H1 (cell line): ENCODE measurements around the gene CACNA1C. TPM values are rescaled to one million over a fixed set of nuclear protein-coding genes. Genes with fewer than 3 reads are reported as not detected.

Experiments
- ASH2L ChIP-seq: fragments of 200-600, 300-600 bp; sonication (generic); IDR thresholded peaks from one replicate; pipeline ENCODE4 v1.7.1; 2017; ENCODE audit warnings: low read length
- CREB1 ChIP-seq: IDR thresholded peaks from 2 replicates; pipeline ENCODE4 v1.6.1; 2012; ENCODE audit warnings: inconsistent platforms
- RXRA ChIP-seq: IDR thresholded peaks from 2 replicates; pipeline ENCODE4 v1.6.1; 2011; ENCODE audit warnings: low read depth, mild to moderate bottlenecking, low read length, moderate library complexity; ENCODE audit not compliant: insufficient read depth
- SIN3A ChIP-seq, 2 experiments: IDR thresholded peaks in 1 of 2; conservative IDR thresholded peaks in 1 of 2; 2 replicates each; pipeline ENCODE4 v1.6.1; 2011 to 2012; ENCODE audit warnings: low read length in 2 of 2, improper control_type of control experiment in 1 of 2, low read depth in 1 of 2, mild to moderate bottlenecking in 1 of 2
- YY1 ChIP-seq: IDR thresholded peaks from 2 replicates; pipeline ENCODE4 v1.6.1; 2011; ENCODE audit warnings: low read depth, mild to moderate bottlenecking, low read length
- polyA plus RNA-seq, 7 experiments: library from polyadenylated mRNA; depleted of rRNA in 3 of 7; stranded (reverse) in 5 of 7; unstranded in 2 of 7; fragments of >200 nt in 5 of 7; fragments of 200-250 nt in 2 of 7; gene quantifications; 1 replicate in 5 of 7; 2 replicates in 1 of 7; 4 replicates in 1 of 7; pipeline versions ENCODE4 v1.2.1 to v1.2.3, GENCODE V29; 2011 to 2013; ENCODE audit warnings: missing spikeins in 2 of 7, mixed read lengths in 2 of 7
- total RNA-seq: library from RNA; stranded (reverse); fragmentation: NEBNext Ultra II Directional; extraction: Animal tissue kit (Norgen Biotek cat#: 25700); gene quantifications from 2 replicates; pipeline ENCODE4 v1.2.1, GENCODE V29; 2021

The CACNA1C gene
- total and polyA plus RNA-seq, 2 of the 8 experiments (the other 6 are each of a cell fraction or from before 2014, with no cell fraction given), result 1.3 TPM

DNA sequence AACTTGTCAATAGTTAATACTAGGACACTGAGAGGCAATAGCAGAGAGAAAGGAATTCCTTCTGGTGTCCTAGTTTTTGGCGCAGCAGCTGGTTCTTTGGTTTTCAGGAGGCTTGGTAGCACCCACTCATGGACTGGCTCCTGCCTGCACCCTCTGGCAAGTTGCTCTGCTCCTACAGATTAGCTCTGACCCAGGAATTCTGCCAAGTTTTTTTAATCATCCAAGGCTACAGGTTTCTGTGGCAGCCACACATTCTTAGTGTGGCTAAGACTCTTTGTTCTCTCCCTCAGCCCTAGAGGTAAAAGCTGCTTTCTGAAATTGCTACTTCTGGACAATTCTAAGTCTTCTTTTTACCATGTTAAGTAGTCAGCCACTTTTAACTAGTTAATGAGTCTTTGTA, 670.0 kb downstream of the CACNA1C start (continued):
- no peak for TF ChIP-seq RXRA
- no peak for TF ChIP-seq SIN3A (conservative IDR thresholded peaks at IDR 0.05 in 1 of 2, IDR thresholded peaks at IDR 0.05 in 1 of 2; ENCODE audit: low read depth in 1 of 2, low read length in 2 of 2)
- TF ChIP-seq ASH2L, result no peak
- no peak for TF ChIP-seq CREB1
- TF ChIP-seq YY1, result no peak
- TF ChIP-seq, all 59 proteins: peak for 0
